CD4-positive, alpha-beta T cell treated with Interleukin-15 for 1 hour (primary cell): ENCODE data around the gene RAD51B.
A peak's percentile ranks its signal among the peaks of the same experiment; 100 is the strongest.

Source experiments
- DNase-seq: peaks from one replicate; pipeline ENCODE4 v3.0.0-alpha.2; 2020

RAD51B gene

GRCh38 chr14:68569970-68570409 lies 750.4 kb downstream of the RAD51B start:
- no peak for DNase-seq

GRCh38 chr14:68571114-68571591 lies 751.6 kb downstream of the RAD51B start:
- no peak for DNase-seq

- no peak for DNase-seq
Observed at GRCh38 chr14:68571928-68572525, 752.4 kb downstream of the RAD51B start.

- no peak for DNase-seq
Observed at GRCh38 chr14:68573126-68573525, 753.5 kb downstream of the RAD51B start.

- no peak for DNase-seq
Observed at GRCh38 chr14:68573722-68574121, 754.1 kb downstream of the RAD51B start.

- DNase-seq = no peak
Observed at GRCh38 chr14:68574461-68574860, 754.9 kb downstream of the RAD51B start.

GRCh38 chr14:68574906-68575305 lies 755.3 kb downstream of the RAD51B start:
- no peak for DNase-seq

GRCh38 chr14:68575426-68575825 lies 755.8 kb downstream of the RAD51B start:
- no peak for DNase-seq

GRCh38 chr14:68576031-68576430 lies 756.5 kb downstream of the RAD51B start:
- DNase-seq = no peak

- DNase-seq = no peak
Observed at GRCh38 chr14:68576496-68577244, 757.1 kb downstream of the RAD51B start.

- DNase-seq = peak; percentile 74
Observed at GRCh38 chr14:68577802-68578541, 758.4 kb downstream of the RAD51B start.

- no peak for DNase-seq
Observed at GRCh38 chr14:68578597-68578996, 759.0 kb downstream of the RAD51B start.

GRCh38 chr14:68580096-68580645 lies 760.6 kb downstream of the RAD51B start:
- DNase-seq = peak; percentile 29

GRCh38 chr14:68580671-68581070 lies 761.1 kb downstream of the RAD51B start:
- DNase-seq = no peak

- DNase-seq = no peak
Observed at GRCh38 chr14:68583548-68584280, 764.1 kb downstream of the RAD51B start.

- DNase-seq = no peak
Observed at GRCh38 chr14:68584786-68585185, 765.2 kb downstream of the RAD51B start.

GRCh38 chr14:68585690-68586089 lies 766.1 kb downstream of the RAD51B start:
- DNase-seq = no peak

GRCh38 chr14:68586896-68587751 lies 767.5 kb downstream of the RAD51B start:
- DNase-seq = no peak

GRCh38 chr14:68587931-68588330 lies 768.4 kb downstream of the RAD51B start:
- DNase-seq = no peak

- no peak for DNase-seq
Observed at GRCh38 chr14:68589447-68590200, 770.0 kb downstream of the RAD51B start.

GRCh38 chr14:68590201-68590522 lies 770.6 kb downstream of the RAD51B start:
- no peak for DNase-seq
